H9 (cell line): ENCODE results near the gene TTBK1. TPM values are rescaled to one million over a fixed set of nuclear protein-coding genes. Genes with fewer than 3 reads are reported as not detected.

Experiments
- DNase-seq: peaks from one replicate; pipeline ENCODE4 v3.0.0-alpha.2; 2017
- H2AFZ ChIP-seq: one replicate; pipeline ENCODE4 v1.6.1; 2013; ENCODE audit warnings: mild to moderate bottlenecking, low read length, control low read depth, moderate library complexity
- H2AK5ac ChIP-seq: 2 replicates; pipeline ENCODE4 v1.6.1; 2013; ENCODE audit warnings: low read length, control low read depth, mixed read lengths; ENCODE audit not compliant: insufficient read length
- H2BK120ac ChIP-seq: one replicate; pipeline ENCODE4 v1.6.1; 2013; ENCODE audit warnings: low read depth, mild to moderate bottlenecking, low read length, control low read depth, inconsistent platforms; ENCODE audit not compliant: poor library complexity, severe bottlenecking
- H2BK12ac ChIP-seq: 2 replicates; pipeline ENCODE4 v1.6.1; 2013; ENCODE audit warnings: low read length, control low read depth, mixed read lengths, low read depth; ENCODE audit not compliant: insufficient read length
- H2BK15ac ChIP-seq: 2 replicates; pipeline ENCODE4 v1.6.1; 2013; ENCODE audit warnings: low read depth, low read length, control low read depth
- H2BK20ac ChIP-seq: one replicate; pipeline ENCODE4 v1.6.1; 2013; ENCODE audit warnings: low read depth, mild to moderate bottlenecking, low read length, control low read depth, inconsistent platforms; ENCODE audit not compliant: poor library complexity, severe bottlenecking
- H2BK5ac ChIP-seq: 2 replicates; pipeline ENCODE4 v1.6.1; 2013; ENCODE audit warnings: low read length, control low read depth, mixed read lengths; ENCODE audit not compliant: insufficient read length
- H3K14ac ChIP-seq: 2 replicates; pipeline ENCODE4 v1.6.1; 2013; ENCODE audit warnings: low read length, control low read depth; ENCODE audit not compliant: insufficient read depth
- H3K18ac ChIP-seq: 2 replicates; pipeline ENCODE4 v1.6.1; 2013; ENCODE audit warnings: low read depth, mild to moderate bottlenecking, mixed read lengths, low read length, control low read depth; ENCODE audit not compliant: insufficient read length
- H3K23ac ChIP-seq: 2 replicates; pipeline ENCODE4 v1.6.1; 2013; ENCODE audit warnings: low read length, control low read depth, mixed read lengths, low read depth; ENCODE audit not compliant: insufficient read length
- H3K23me2 ChIP-seq: 2 replicates; pipeline ENCODE4 v1.6.1; 2013; ENCODE audit warnings: low read depth, mild to moderate bottlenecking, mixed read lengths, low read length, control low read depth; ENCODE audit not compliant: insufficient read length, poor library complexity, severe bottlenecking
- H3K27ac ChIP-seq: 2 replicates; pipeline ENCODE4 v1.5.1; 2013; ENCODE audit warnings: low read length, control low read depth, mixed read lengths, low read depth; ENCODE audit not compliant: insufficient read length
- H3K27me3 ChIP-seq: 2 replicates; pipeline ENCODE4 v1.6.1; 2013; ENCODE audit warnings: low read length, control low read depth, inconsistent platforms; ENCODE audit not compliant: insufficient read depth
- H3K4ac ChIP-seq: 2 replicates; pipeline ENCODE4 v1.6.1; 2013; ENCODE audit warnings: low read depth, mild to moderate bottlenecking, control low read depth, inconsistent platforms, low read length, moderate library complexity
- H3K4me1 ChIP-seq: 2 replicates; pipeline ENCODE4 v1.6.1; 2013; ENCODE audit warnings: low read length, control low read depth, inconsistent platforms; ENCODE audit not compliant: insufficient read depth
- H3K4me2 ChIP-seq: 2 replicates; pipeline ENCODE4 v1.6.1; 2013; ENCODE audit warnings: low read length, control low read depth, mixed read lengths; ENCODE audit not compliant: insufficient read length, insufficient read depth
- H3K56ac ChIP-seq: 2 replicates; pipeline ENCODE4 v1.6.1; 2013; ENCODE audit warnings: low read depth, mild to moderate bottlenecking, mixed read lengths, low read length, control low read depth; ENCODE audit not compliant: insufficient read length
- H3K79me1 ChIP-seq: 2 replicates; pipeline ENCODE4 v1.6.1; 2013; ENCODE audit warnings: low read depth, mild to moderate bottlenecking, moderate library complexity, low read length, control low read depth, inconsistent platforms; ENCODE audit not compliant: insufficient read depth, poor library complexity, severe bottlenecking
- H3K79me2 ChIP-seq: 2 replicates; pipeline ENCODE4 v1.6.1; 2013; ENCODE audit warnings: low read length, control low read depth, inconsistent platforms; ENCODE audit not compliant: insufficient read depth
- H3K9ac ChIP-seq: 2 replicates; pipeline ENCODE4 v1.6.1; 2013; ENCODE audit warnings: low read length, control low read depth, mixed read lengths; ENCODE audit not compliant: insufficient read length; ENCODE audit errors: extremely low read depth
- H3K9me3 ChIP-seq: one replicate; pipeline ENCODE4 v1.6.1; 2013; ENCODE audit warnings: low read depth, low read length, inconsistent platforms; ENCODE audit not compliant: control insufficient read depth
- H3T11ph ChIP-seq: one replicate; pipeline ENCODE4 v1.6.1; 2013; ENCODE audit warnings: mild to moderate bottlenecking, low read length, control low read depth, inconsistent platforms
- H4K20me1 ChIP-seq: one replicate; pipeline ENCODE4 v1.6.1; 2013; ENCODE audit not compliant: control insufficient read depth, insufficient read length, insufficient read depth
- H4K5ac ChIP-seq: 2 replicates; pipeline ENCODE4 v1.6.1; 2013; ENCODE audit warnings: low read depth, mild to moderate bottlenecking, mixed read lengths, low read length, control low read depth; ENCODE audit not compliant: insufficient read length
- H4K8ac ChIP-seq: replicated peaks from 2 replicates; pipeline ENCODE4 v1.6.1; 2013; ENCODE audit warnings: low read length, control low read depth, mixed read lengths, low read depth; ENCODE audit not compliant: insufficient read length
- H4K91ac ChIP-seq: 2 replicates; pipeline ENCODE4 v1.6.1; 2013; ENCODE audit warnings: low read depth, mild to moderate bottlenecking, moderate library complexity, mixed read lengths, low read length, control low read depth; ENCODE audit not compliant: insufficient read length
- H3K27ac Mint-ChIP-seq, 3 experiments: 2 replicates in 2 of 3; 3 replicates in 1 of 3; pipeline ENCODE4 v1.8.0; 2020 to 2021; ENCODE audit warnings: mixed read lengths in 3 of 3, mild to moderate bottlenecking in 1 of 3, moderate library complexity in 1 of 3
- H3K27me3 Mint-ChIP-seq: 2 replicates; pipeline ENCODE4 v1.8.0; 2021; ENCODE audit warnings: low read depth, mild to moderate bottlenecking, moderate library complexity, mixed read lengths
- H3K36me3 Mint-ChIP-seq, 3 experiments: 2 replicates in 2 of 3; 3 replicates in 1 of 3; pipeline ENCODE4 v1.8.0; 2020 to 2021; ENCODE audit warnings: low read depth in 3 of 3, mixed read lengths in 3 of 3; ENCODE audit not compliant: insufficient read depth in 1 of 3
- H3K4me1 Mint-ChIP-seq, 2 experiments: 2 replicates each; pipeline ENCODE4 v1.8.0; 2020; ENCODE audit warnings: mixed read lengths in 2 of 2
- H3K4me3 Mint-ChIP-seq, 2 experiments: 2 replicates in 1 of 2; 3 replicates in 1 of 2; pipeline ENCODE4 v1.8.0; 2020 to 2021; ENCODE audit warnings: mild to moderate bottlenecking in 2 of 2, mixed read lengths in 2 of 2, moderate library complexity in 1 of 2
- H3K9me3 Mint-ChIP-seq, 2 experiments: 2 replicates in 1 of 2; 3 replicates in 1 of 2; pipeline ENCODE4 v1.8.0; 2020; ENCODE audit warnings: mild to moderate bottlenecking in 2 of 2, mixed read lengths in 2 of 2, moderate library complexity in 1 of 2
- CTCF ChIP-seq: fragments of 200-600 bp; sonication (generic); conservative IDR thresholded peaks from 3 replicates; pipeline ENCODE4 v1.8.0; 2021; ENCODE audit warnings: antibody characterized with exemption, mild to moderate bottlenecking
- WGBS: extraction: QIAGEN DNeasy Blood & Tissue Kit; methylation state at CpG from one replicate; pipeline ENCODE4 v1.1.7; 2013; ENCODE audit warnings: missing lambda C conversion rate, low lambda C conversion rate, mixed read lengths; ENCODE audit not compliant: insufficient read length; ENCODE audit errors: extremely low coverage; 5-methylcytosine and 5-hydroxymethylcytosine counted together
- total RNA-seq: library from RNA; stranded (reverse); gene quantifications from 2 replicates; pipeline ENCODE4 v1.2.1, GENCODE V29; 2021

TTBK1 gene
- total RNA-seq, 1 experiment from 2014 or later: 1.6 TPM

- Mint-ChIP-seq H3K4me1 (peaks cover 20 to 30% of the 10 kb centered on the region in 2 experiments), H3K4me3 (no peak overlapping the region), H3K27me3 (peaks cover 8% of the 10 kb centered on the region), H3K36me3 (peaks cover 0 to 18% (median 4%) of the 10 kb centered on the region in 3 experiments; a peak in 5 of 7 replicates), H3K9me3 (no peaks in the 10 kb centered on the region), H3K27ac (no peak overlapping the region)
- no peak for DNase-seq
- Histone ChIP-seq H2BK5ac (no peak overlapping the region), H2BK20ac (no peak overlapping the region), H4K5ac (no peak overlapping the region), H3K79me2 (no peaks in the 10 kb centered on the region; the same call in 1 of the 2 replicates), H4K20me1 (no peaks in the 10 kb centered on the region), H3K27ac (no peak overlapping the region), H4K8ac (no peak overlapping the region), H3K4ac (no peak overlapping the region), H3T11ph (no peak overlapping the region), H3K9me3 (no peaks in the 10 kb centered on the region), H2BK12ac (no peak overlapping the region), H2BK120ac (no peak overlapping the region), H3K79me1 (no peaks in the 10 kb centered on the region), H3K9ac (no peak overlapping the region), H3K18ac (no peak overlapping the region), H3K4me1 (no peaks in the 10 kb centered on the region; the same call in 1 of the 2 replicates), H2AFZ (no peak overlapping the region), H2AK5ac (no peak overlapping the region), H3K23me2 (peaks cover 10% of the 10 kb centered on the region), H2BK15ac (no peak overlapping the region), H3K23ac (no peak overlapping the region), H3K27me3 (no peaks in the 10 kb centered on the region), H3K14ac (no peak overlapping the region), H3K56ac (no peak overlapping the region), H3K4me2 (no peak overlapping the region), H4K91ac (no peak overlapping the region)
- no CpG with 5 or more reads among the region's 3 CpGs for WGBS
- TF ChIP-seq CTCF: no peak
These were observed 61.1 kb downstream of the TTBK1 start for GRCh38 chr6:43304361-43304760.
